DMS 273 treated with DMSO at 0.1 percent for 48 hours (cell line): ENCODE data around the gene SLC36A1.

Experiments
- DNase-seq: peaks from one replicate; lab custom pipeline; 2025; lab: John Stamatoyannopoulos, UW

The SLC36A1 gene

DNA sequence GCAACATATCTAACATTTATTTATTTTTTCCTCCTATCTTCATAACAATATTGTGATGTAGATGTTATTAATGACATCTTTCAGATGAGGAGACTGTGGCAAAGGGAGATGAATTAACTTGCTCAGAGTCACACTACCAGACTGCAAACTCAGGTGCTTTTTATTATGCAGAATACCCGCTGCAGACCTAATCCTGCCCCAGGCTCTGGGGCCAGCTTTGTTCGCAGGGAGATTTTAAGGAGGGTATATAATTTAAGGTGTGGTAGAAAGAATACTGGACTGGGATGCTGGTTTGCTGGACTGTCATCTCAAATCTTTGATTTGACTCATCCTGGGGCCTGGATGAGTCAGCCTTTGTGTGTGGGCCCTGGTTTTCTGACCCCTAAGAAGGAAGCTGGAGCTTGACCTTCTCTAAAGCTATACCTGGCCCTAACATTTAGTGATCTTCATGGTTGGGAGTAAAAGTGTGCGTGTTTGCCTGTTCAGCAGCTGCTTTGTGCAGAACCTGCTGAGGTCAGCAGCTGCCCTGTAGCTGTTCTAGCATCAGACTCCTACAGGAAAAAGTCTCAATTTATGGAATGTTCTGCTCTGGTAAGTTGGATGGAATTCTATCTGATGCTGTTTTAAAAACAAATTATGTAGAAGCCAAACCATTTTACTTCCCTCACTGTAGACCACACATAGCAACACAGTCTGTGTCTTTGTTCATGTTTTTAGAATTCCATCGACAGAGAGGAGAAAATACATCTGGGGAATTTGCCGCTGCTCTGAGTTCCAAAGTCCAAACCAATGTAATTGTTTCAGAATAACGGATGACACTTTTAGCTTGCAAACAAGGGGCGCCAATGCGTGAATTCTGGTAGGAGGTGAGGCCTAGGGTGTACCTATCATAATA, 4.5 kb downstream of the SLC36A1 start:
- DNase-seq, result no peak

DNA sequence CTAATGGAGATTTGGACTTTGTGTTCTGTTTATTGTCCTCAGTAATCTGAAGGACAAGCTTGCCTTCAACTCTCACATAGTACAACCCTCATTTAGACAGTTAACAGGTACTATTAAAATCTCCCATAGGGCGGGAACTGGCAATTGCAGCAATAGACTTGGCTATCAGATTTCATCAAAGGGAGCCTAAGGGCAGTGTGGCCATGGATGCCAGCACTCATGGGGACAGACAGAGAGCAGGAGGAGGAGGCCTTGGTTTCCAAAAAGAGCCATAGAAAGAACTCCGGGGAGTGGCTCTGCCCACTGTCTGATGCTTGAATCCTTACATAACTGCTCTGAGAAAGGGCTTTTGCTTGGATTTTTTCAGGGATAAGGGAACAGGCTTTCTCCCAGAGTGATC, 6.8 kb downstream of the SLC36A1 start:
- DNase-seq, result no peak

DNA sequence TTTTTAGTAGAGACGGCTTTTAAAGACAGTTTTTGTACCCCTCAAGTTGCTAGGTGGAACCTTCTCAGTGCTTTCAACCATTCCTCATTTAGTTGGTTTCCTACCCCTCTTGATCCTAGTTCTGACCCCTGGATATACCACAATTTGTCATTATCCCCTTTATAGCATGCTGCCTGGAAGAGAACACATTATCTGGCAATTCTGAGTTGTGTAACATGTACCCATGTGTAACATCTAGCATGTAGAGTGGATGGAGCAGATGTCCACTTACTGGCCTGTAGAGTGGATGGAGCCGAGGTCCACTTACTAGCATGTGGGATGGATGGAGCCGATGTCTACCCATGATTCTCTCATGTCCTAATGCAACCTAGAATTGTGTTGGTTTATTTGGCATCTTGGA, 7.5 kb downstream of the SLC36A1 start:
- DNase-seq, result no peak

DNA sequence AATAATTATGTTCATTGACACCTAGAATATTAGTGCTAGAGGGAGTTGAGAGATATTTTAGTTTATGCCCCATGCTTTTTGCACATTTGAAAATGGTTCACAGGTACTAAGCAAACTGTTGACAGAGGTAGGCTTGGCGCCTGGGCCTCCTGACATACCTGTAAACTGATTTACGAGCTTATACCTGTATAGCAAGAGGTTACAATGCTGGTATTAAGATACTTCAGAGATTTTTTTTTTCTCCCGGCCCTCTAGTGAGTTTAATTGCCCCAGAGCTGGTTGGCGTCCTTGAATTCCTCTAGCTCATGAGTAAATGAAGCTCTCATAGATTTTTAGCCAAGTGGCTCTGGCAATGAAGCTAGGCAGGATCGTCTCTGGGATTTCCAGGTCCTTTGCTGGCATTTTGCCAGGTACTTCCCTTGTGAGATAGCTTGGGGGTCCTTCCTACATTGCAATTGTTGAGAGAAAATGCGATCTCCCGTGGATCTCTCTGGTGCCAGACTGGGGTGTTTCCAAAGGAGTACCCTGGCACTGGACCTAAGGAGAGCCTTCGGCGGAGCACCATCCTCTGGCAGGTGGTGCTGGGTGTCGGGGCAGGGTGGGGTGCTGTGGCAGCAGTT, 9.0 kb downstream of the SLC36A1 start:
- DNase-seq, result no peak

DNA sequence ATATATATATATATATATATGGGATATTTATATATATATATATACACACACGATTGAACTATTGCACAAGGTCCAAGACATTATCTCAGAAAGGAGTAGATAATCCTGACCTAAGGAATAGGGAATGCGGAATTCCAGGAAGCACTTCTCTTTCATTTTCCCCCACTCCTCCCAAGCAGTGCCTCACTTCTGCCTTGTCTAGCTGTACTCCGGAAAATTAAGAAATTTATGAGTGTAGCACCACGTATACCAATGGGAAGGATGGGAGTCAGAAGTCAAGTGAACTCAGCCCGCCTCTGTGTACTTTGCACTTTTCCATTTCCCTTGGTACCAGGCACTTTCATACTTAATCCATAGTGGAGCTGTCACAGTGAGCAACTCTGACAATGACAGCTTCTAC, 10.9 kb downstream of the SLC36A1 start:
- no peak for DNase-seq

DNA sequence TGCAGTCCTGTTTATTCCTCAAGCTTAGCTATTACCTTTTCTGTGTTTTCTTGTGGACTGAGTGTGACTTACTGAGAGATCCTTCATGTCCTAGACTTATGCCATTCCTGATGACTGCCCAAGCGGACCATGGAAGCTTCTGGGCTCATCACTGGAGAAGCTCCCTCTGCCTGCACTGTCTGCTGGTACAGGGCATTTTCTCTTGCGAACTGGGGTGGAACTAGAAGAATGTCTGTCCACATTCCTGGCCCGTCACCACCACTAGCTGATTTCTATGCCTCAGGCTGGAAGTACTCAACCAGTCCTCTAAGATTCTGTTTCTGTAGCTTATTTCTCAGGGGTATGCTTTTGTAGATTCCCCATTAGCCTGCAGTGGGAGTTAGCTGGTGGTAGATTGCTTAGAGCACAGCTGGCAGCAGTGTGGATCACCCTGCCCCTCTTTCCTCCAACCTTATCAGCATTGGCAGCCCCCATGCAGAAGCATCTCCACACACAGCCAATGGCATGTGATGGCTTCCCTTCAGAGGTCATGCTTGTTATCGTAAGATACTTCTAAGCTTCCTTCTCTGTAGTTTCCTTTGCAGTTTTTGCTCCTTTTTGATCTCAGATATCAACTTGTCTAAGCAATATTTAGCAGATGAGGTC, 12.4 kb downstream of the SLC36A1 start:
- no peak for DNase-seq

DNA sequence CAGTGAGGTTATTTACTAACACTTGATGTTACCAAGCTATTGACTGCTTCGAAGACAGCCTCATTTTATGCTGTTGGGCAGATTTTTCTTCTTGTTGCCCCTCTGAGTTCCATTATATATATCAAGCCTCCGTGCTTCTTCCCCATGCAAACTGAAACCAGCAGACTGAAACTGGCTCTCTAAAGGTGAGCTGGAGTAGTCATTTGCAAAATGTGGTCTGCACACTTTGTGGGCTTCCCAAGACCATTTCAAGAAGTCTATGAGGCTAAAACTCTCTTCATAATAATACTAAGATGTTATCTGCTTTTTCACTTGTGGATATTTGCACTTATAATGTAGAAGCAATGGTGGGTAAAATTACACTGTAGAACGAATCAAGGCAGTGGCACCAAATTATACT, 13.9 kb downstream of the SLC36A1 start:
- no peak for DNase-seq

GRCh38 chr5:151463137-151464029, 16.0 kb downstream of the SLC36A1 start:
- no peak for DNase-seq

DNA sequence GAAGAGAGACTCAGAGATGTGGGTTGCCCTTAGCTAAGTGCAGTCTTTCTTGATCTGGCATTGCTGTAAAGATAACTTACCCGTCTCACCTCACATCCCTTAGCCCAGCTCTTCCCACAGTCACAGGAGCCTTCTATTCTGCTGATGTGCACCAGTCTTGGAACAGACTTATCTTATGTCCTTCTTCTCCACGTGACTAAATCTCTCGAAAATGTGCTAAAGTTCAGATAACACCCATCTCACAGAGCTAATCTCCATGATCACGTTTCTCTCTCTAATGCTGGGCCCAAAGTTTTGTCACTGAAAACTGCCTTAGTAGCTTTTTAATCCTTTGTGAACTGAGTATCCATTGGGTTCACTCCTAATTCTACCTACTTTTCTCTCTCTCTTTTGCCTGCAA, 16.7 kb downstream of the SLC36A1 start:
- no peak for DNase-seq

GRCh38 chr5:151465476-151465875, 18.1 kb downstream of the SLC36A1 start:
- no peak for DNase-seq

DNA sequence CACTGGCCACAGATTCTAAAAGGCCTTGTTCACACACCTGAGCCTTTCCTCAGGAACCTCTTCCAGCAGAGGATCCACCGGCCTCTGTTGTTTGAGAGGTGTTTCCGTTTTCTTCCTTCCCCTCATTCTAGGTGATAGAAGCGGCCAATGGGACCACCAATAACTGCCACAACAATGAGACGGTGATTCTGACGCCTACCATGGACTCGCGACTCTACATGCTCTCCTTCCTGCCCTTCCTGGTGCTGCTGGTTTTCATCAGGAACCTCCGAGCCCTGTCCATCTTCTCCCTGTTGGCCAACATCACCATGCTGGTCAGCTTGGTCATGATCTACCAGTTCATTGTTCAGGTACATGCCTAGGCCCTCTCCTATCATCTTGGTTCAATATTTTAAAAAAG, 20.2 kb downstream of the SLC36A1 start:
- DNase-seq, result no peak

- DNase-seq, result no peak
These were observed 22.0 kb downstream of the SLC36A1 start for GRCh38 chr5:151469386-151469785.

DNA sequence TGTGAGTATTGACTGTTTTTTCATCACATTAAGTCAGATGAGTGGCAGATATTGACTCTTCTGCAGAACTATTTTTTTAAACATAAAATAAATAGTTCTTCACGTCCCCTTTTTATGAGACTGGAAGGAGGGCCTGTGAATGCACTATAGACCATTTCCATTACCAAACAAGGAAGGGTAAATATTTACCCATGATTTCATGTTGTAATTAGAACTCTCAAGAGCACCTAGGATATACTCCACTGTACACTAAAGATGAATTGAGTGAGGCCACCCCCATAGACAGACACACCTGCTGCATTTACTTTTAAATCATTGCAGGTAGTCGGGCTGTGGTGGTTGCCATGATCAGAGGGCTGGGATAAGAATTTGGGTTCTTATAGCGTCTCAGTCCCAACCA, 22.6 kb downstream of the SLC36A1 start:
- no peak for DNase-seq

- no peak for DNase-seq
These were observed 23.0 kb downstream of the SLC36A1 start for GRCh38 chr5:151470439-151470838.

DNA sequence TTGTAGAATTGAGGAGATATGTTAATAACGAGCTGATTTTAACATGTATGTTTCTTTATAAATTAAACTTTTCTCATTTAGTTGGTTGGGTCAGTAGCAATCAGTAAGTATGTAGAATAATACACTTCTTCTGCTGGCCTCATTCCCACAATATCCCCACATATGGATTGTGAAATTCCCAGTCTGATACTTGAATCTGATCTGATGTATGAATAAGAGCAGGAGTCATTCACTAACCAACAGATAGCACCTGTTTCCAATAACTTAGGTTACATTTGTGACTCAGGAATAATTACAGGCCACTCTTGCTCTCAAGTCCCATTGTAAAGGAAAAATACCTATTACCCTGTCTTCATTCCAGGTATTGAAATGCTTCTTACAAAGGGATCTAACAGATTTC, 23.9 kb downstream of the SLC36A1 start:
- DNase-seq, result no peak

DNA sequence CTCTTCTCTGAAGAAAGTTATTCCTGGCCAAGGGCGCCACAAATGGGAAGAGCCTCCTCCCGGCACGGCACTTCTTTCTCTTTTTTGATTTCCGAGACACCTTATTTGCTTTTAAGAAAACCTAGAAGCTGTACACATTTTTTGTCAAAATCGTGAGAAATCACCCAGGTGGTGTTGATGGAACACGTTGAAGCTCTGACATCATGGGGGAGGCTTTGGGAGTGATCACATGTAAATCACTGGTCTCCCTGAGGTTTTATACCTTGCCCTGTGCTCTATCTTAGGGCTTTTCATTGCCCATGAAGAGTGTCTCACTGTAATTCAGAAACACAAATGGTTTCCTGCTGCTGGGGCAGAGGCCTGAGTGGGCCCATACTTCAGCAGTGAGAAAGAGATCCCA, 27.4 kb downstream of the SLC36A1 start:
- DNase-seq, result no peak

DNA sequence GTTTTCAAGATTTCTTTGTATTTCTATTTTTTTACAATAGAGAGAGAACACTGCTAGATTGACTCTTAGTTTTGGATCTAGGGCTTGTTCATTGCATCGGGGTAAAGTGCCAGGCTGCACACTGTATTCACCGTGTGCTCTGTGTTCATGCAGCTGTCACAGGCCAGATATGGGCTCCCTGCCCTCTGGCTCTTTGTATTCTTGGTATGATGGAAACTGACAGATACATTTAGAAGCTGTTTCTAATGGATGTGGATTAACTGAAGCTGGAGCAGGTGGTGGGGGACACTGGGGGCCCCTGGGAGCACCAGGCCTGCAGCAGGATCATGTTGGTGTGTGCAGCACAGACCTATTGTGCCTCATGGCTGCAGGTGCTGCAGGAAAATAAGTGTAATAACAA, 28.0 kb downstream of the SLC36A1 start:
- DNase-seq, result no peak

DNA sequence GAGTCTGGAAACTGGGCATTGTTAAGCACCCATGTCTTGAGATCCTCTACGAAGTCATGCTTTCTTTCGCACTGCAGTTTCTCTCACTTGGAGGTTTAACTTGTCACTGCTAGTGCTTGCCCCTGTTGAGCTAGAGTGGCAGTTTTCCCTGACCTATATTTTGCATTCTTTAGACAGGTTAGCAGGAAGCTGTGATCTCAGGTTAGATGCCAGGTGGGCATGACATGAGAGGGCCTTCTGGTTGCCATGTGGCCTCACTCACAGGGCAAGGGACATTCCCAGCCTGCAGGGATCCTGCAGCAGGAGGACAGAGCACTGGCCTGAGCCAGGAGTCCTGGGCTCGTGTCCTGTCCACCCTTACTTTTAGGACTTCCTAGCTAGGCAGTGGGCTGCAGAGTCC, 28.6 kb downstream of the SLC36A1 start:
- DNase-seq, result no peak

- DNase-seq, result no peak
These were observed 29.7 kb downstream of the SLC36A1 start for GRCh38 chr5:151477101-151477500.

- peak; percentile 25 for DNase-seq
These were observed 33.2 kb downstream of the SLC36A1 start for GRCh38 chr5:151480384-151481293.

DNA sequence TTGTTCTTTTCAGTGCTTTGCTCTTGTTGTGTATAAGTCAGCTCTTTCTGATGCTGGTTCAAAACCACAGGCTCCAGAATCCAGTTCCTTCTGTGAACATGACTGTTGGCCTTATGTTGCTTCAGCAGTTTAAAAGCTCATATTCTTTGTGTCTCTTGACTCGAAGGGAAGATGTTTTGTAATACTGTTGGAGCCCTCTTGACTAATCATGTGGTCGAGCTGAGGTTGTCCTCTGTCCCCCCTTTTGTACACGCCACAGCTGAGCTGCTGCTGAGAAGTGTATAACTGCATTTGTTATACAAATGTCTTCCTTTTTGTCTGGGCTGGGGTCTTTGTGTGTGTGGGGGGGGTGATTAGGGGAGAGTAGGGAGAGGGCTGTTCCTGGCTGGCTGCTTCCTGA, 35.8 kb downstream of the SLC36A1 start:
- no peak for DNase-seq
